CD14-positive monocyte (primary cell): ENCODE measurements around the gene TXNRD1. TPM values are rescaled to one million over a fixed set of nuclear protein-coding genes. Genes with fewer than 3 reads are reported as not detected.

ENCODE experiments used
- DNase-seq, 3 donors: peaks; one replicate each; pipeline ENCODE4 v3.0.0-alpha.2; 2011 to 2022
- H2AFZ ChIP-seq: 2 replicates; pipeline ENCODE4 v1.6.0; 2012; ENCODE audit warnings: mild to moderate bottlenecking, low read depth, low read length, inconsistent platforms; ENCODE audit not compliant: insufficient read depth, poor library complexity, severe bottlenecking
- H3K27ac ChIP-seq, 2 donors: 1 replicate in 1 of 2; 2 replicates in 1 of 2; pipeline ENCODE4 v1.5.1; 2012 to 2013; ENCODE audit warnings: low read length in 2 of 2, control low read depth in 1 of 2, inconsistent platforms in 1 of 2, low read depth in 1 of 2, mild to moderate bottlenecking in 1 of 2
- H3K27me3 ChIP-seq, 2 donors: one replicate each; pipeline versions ENCODE4 v1.6.0 to v1.6.1; 2011 to 2013; ENCODE audit warnings: low read length in 2 of 2; ENCODE audit not compliant: control insufficient read depth in 2 of 2, insufficient read depth in 2 of 2
- H3K36me3 ChIP-seq, 2 donors: replicated peaks in 1 of 2; 1 replicate in 1 of 2; 2 replicates in 1 of 2; pipeline versions ENCODE4 v1.5.1 to v1.6.1; 2012 to 2013; ENCODE audit warnings: low read length in 2 of 2, control low read depth in 1 of 2, inconsistent platforms in 1 of 2, mild to moderate bottlenecking in 1 of 2; ENCODE audit not compliant: insufficient read depth in 2 of 2, control insufficient read depth in 1 of 2
- H3K4me1 ChIP-seq, 2 donors: 1 replicate in 1 of 2; 2 replicates in 1 of 2; pipeline versions ENCODE4 v1.5.1 to v1.6.1; 2012 to 2013; ENCODE audit warnings: low read length in 2 of 2, control low read depth in 1 of 2, inconsistent platforms in 1 of 2, mild to moderate bottlenecking in 1 of 2, moderate library complexity in 1 of 2; ENCODE audit not compliant: insufficient read depth in 2 of 2, control insufficient read depth in 1 of 2
- H3K4me2 ChIP-seq: replicated peaks from 2 replicates; pipeline ENCODE3; 2012; ENCODE audit warnings: low read length, moderate library complexity, mild to moderate bottlenecking; ENCODE audit not compliant: poor library complexity, severe bottlenecking; ENCODE audit errors: extremely low read depth
- H3K4me3 ChIP-seq, 3 experiments: fragments of 200-600 bp in 1 of 3; sonication (generic) in 1 of 3; replicated peaks in 1 of 3; 1 replicate in 2 of 3; 2 replicates in 1 of 3; pipeline ENCODE4 v1.5.1; 2011 to 2013; ENCODE audit warnings: low read length in 3 of 3, mild to moderate bottlenecking in 3 of 3, control low read depth in 2 of 3, low read depth in 2 of 3, inconsistent platforms in 1 of 3, moderate library complexity in 1 of 3
- H3K79me2 ChIP-seq: 2 replicates; pipeline ENCODE4 v1.6.0; 2012; ENCODE audit warnings: mild to moderate bottlenecking, control low read depth, inconsistent platforms, low read length, moderate library complexity; ENCODE audit not compliant: insufficient read depth
- H3K9ac ChIP-seq: 2 replicates; pipeline ENCODE4 v1.6.0; 2017; ENCODE audit warnings: low read length, mild to moderate bottlenecking; ENCODE audit not compliant: insufficient read depth, poor library complexity, severe bottlenecking
- H3K9me3 ChIP-seq, 2 donors: replicated peaks in 1 of 2; 1 replicate in 1 of 2; 2 replicates in 1 of 2; pipeline versions ENCODE4 v1.5.1 to v1.6.1; 2012 to 2013; ENCODE audit warnings: low read length in 2 of 2, control low read depth in 1 of 2; ENCODE audit not compliant: control insufficient read depth in 1 of 2, insufficient read depth in 1 of 2
- H4K20me1 ChIP-seq: 2 replicates; pipeline ENCODE4 v1.6.0; 2012; ENCODE audit warnings: mild to moderate bottlenecking, low read length, control low read depth, moderate library complexity; ENCODE audit not compliant: insufficient read depth
- H3K27ac Mint-ChIP-seq, 7 donors: one replicate each; pipeline ENCODE4 v1.8.0; 2020; ENCODE audit warnings: mild to moderate bottlenecking in 7 of 7, mixed read lengths in 7 of 7, moderate library complexity in 6 of 7, inconsistent platforms in 2 of 7
- H3K27me3 Mint-ChIP-seq, 3 donors: one replicate each; pipeline ENCODE4 v1.8.0; 2021 to 2022; ENCODE audit warnings: low read depth in 3 of 3, mild to moderate bottlenecking in 3 of 3, mixed read lengths in 3 of 3, moderate library complexity in 3 of 3, inconsistent platforms in 1 of 3
- H3K36me3 Mint-ChIP-seq, 2 donors: one replicate each; pipeline ENCODE4 v1.8.0; 2020; ENCODE audit warnings: mixed read lengths in 2 of 2, inconsistent platforms in 1 of 2, mild to moderate bottlenecking in 1 of 2
- H3K4me1 Mint-ChIP-seq: one replicate; pipeline ENCODE4 v1.8.0; 2020; ENCODE audit warnings: mild to moderate bottlenecking, mixed read lengths
- H3K4me3 Mint-ChIP-seq, 2 donors: one replicate each; pipeline ENCODE4 v1.8.0; 2020; ENCODE audit warnings: mild to moderate bottlenecking in 2 of 2, mixed read lengths in 2 of 2, moderate library complexity in 1 of 2
- H3K9me3 Mint-ChIP-seq, 7 donors: one replicate each; pipeline ENCODE4 v1.8.0; 2020 to 2022; ENCODE audit warnings: mixed read lengths in 7 of 7, mild to moderate bottlenecking in 6 of 7, moderate library complexity in 6 of 7, inconsistent platforms in 2 of 7
- whole genome bisulfite sequencing: methylation state at CpG from one replicate; pipeline ENCODE4 v1.1.5; 2013; ENCODE audit warnings: missing lambda C conversion rate; ENCODE audit not compliant: insufficient coverage; 5-methylcytosine and 5-hydroxymethylcytosine counted together
- intact Hi-C, 2 donors: fragments of 100-400 bp; cut with micrococcal nuclease; formaldehyde crosslinking; loops; one replicate each; pipeline versions ENCODE4 v1.15.0 to v1.15.1; 2023
- polyA plus RNA-seq, 3 donors: library from polyadenylated mRNA; depleted of rRNA in 1 of 3; unstranded in 2 of 3; stranded (reverse) in 1 of 3; fragments of 300-500 nt in 2 of 3; fragments of >200 nt in 1 of 3; fragmentation: Illumina TruSeq in 2 of 3; gene quantifications; 1 replicate in 2 of 3; 2 replicates in 1 of 3; pipeline ENCODE4 v1.2.3, GENCODE V29; 2012 to 2021
- TF ChIP-seq, protein P1 (sequence below): fragments of 200-600 bp; IDR thresholded peaks from one replicate; pipeline ENCODE4 v1.8.0; 2022; ENCODE audit warnings: antibody characterized with exemption, mild to moderate bottlenecking

TXNRD1 gene
- polyA plus RNA-seq, 3 donors, result 26.9 to 46.1 (median 29.2) TPM

DNA sequence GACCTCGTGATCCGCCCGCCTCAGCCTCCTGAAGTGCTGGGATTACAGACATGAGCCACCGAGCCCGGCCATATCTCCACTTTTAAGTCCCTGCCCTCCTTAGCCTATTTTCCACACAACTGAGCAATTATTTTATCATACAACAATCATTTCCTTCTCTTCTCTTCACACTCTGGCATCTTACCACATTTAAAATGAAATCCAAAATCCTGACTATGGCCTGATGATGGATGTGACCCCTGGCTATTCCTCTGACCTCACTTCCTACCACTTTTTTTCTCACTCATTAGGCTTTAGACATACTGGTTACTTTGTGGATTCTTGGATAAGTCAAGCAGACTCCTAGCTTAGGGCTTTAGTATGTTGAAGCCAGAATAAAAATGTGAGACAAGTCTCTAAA lies 66.1 kb downstream of the TXNRD1 start:
- Mint-ChIP-seq H3K27ac (no peak overlapping the region), H3K36me3 (no peaks in the 10 kb centered on the region), H3K4me1 (peaks cover 24% of the 10 kb centered on the region), H3K27me3 (peaks cover 0 to 2% (median 0%) of the 10 kb centered on the region in 3 donors), H3K4me3 (no peak overlapping the region), H3K9me3 (peaks cover 0 to 3% (median 0%) of the 10 kb centered on the region in 7 donors)
- Histone ChIP-seq H3K4me3 (no peak overlapping the region), H3K27ac (no peak overlapping the region), H3K27me3 (no peaks in the 10 kb centered on the region), H3K79me2 (no peaks in the 10 kb centered on the region), H4K20me1 (no peaks in the 10 kb centered on the region), H3K4me2 (no peak overlapping the region), H3K4me1 (peaks cover 10 to 17% of the 10 kb centered on the region in 2 donors), H3K9ac (no peak overlapping the region), H3K36me3 (no peaks in the 10 kb centered on the region), H3K9me3 (no peaks in the 10 kb centered on the region), H2AFZ (no peak overlapping the region)
- DNase-seq, result no peak
- 100% methylated on average over 4 of the region's 5 CpGs for WGBS
- TF ChIP-seq, protein P1, sequence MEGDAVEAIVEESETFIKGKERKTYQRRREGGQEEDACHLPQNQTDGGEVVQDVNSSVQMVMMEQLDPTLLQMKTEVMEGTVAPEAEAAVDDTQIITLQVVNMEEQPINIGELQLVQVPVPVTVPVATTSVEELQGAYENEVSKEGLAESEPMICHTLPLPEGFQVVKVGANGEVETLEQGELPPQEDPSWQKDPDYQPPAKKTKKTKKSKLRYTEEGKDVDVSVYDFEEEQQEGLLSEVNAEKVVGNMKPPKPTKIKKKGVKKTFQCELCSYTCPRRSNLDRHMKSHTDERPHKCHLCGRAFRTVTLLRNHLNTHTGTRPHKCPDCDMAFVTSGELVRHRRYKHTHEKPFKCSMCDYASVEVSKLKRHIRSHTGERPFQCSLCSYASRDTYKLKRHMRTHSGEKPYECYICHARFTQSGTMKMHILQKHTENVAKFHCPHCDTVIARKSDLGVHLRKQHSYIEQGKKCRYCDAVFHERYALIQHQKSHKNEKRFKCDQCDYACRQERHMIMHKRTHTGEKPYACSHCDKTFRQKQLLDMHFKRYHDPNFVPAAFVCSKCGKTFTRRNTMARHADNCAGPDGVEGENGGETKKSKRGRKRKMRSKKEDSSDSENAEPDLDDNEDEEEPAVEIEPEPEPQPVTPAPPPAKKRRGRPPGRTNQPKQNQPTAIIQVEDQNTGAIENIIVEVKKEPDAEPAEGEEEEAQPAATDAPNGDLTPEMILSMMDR, result no peak
- intact Hi-C loops, result loop anchor here in 1 of 2 donors (10.0 kb wide), 1 partner anchor 147 kb away; the partner anchor contains the start of gene NFYB

DNA sequence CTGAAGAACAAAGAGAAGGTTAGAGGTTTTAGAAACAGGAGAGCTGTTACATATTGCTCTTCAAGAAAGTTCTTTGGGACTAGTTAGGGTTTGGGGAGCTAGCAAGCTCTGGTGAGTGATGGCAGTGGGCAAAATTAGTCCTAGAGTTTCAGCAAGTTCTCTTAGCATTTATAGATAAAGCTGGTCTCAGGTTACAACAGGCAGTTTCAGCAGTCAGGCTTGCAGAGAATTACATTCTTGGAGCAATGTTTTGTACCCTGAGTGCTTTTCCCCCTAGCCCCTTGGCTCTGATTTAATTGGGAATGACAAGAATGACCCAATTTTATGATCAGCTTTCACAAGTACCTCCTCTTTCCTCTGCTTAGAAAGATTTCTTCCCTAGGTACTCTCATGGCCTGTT lies 66.5 kb downstream of the TXNRD1 start:
- H3K9me3 Mint-ChIP-seq, result peaks cover 0 to 3% (median 0%) of the 10 kb centered on the region in 7 donors
- Histone ChIP-seq H3K4me1 (peaks cover 14 to 17% of the 10 kb centered on the region in 2 donors), H4K20me1 (no peaks in the 10 kb centered on the region), H2AFZ (peak overlapping the region; percentile 17), H3K4me2 (no peak overlapping the region), H3K79me2 (no peaks in the 10 kb centered on the region), H3K27me3 (no peaks in the 10 kb centered on the region), H3K27ac (no peak overlapping the region), H3K4me3 (no peak overlapping the region), H3K9me3 (no peaks in the 10 kb centered on the region), H3K9ac (no peak overlapping the region), H3K36me3 (no peaks in the 10 kb centered on the region)
- peaks cover 0 to 2% (median 0%) of the 10 kb centered on the region in 3 donors for H3K27me3 Mint-ChIP-seq
- TF ChIP-seq, protein P1, result no peak
- intact Hi-C loops, result loop anchor here in 1 of 2 donors (10.0 kb wide), 1 partner anchor 147 kb away; the partner anchor contains the start of gene NFYB
- DNase-seq, result no peak
- H3K4me3 Mint-ChIP-seq, result no peak overlapping the region
- H3K36me3 Mint-ChIP-seq, result no peaks in the 10 kb centered on the region
- peaks cover 25% of the 10 kb centered on the region for H3K4me1 Mint-ChIP-seq
- no peak overlapping the region for H3K27ac Mint-ChIP-seq
